ENCODE data around the gene BMPER.

The BMPER gene

GRCh38 chr7:33882040-33882837, 23.1 kb upstream of the BMPER start:
- no peaks in the 10 kb centered on the region for H3K36me3 Mint-ChIP-seq
- no peaks in the 10 kb centered on the region for H3K4me1 Mint-ChIP-seq
- no peak overlapping the region for H3K4me3 Mint-ChIP-seq
- H3K27me3 Mint-ChIP-seq, result peaks cover 3% of the 10 kb centered on the region
- DNase-seq (ENCODE audit: low spot score in 2 of 2) (no peak), ATAC-seq (ENCODE audit: low read depth) (no peak)
- H3K27ac Mint-ChIP-seq, result no peak overlapping the region
- H3K9me3 Mint-ChIP-seq, result no peaks in the 10 kb centered on the region

- Mint-ChIP-seq H3K36me3 (no peaks in the 10 kb centered on the region), H3K4me1 (no peaks in the 10 kb centered on the region), H3K4me3 (no peak overlapping the region), H3K9me3 (no peaks in the 10 kb centered on the region), H3K27ac (no peak overlapping the region), H3K27me3 (peaks cover 5% of the 10 kb centered on the region)
- DNase-seq (ENCODE audit: low spot score in 2 of 2) (no peak), ATAC-seq (ENCODE audit: low read depth) (no peak)
These were observed 22.2 kb upstream of the BMPER start for GRCh38 chr7:33882950-33883670.

- peaks cover 5% of the 10 kb centered on the region for H3K27me3 Mint-ChIP-seq
- H3K4me1 Mint-ChIP-seq, result no peaks in the 10 kb centered on the region
- no peak overlapping the region for H3K4me3 Mint-ChIP-seq
- H3K9me3 Mint-ChIP-seq, result no peaks in the 10 kb centered on the region
- H3K27ac Mint-ChIP-seq, result no peak overlapping the region
- DNase-seq (ENCODE audit: low spot score in 2 of 2) (no peak), ATAC-seq (ENCODE audit: low read depth) (no peak)
- no peaks in the 10 kb centered on the region for H3K36me3 Mint-ChIP-seq
These were observed 21.7 kb upstream of the BMPER start for GRCh38 chr7:33883671-33883965.

GRCh38 chr7:33885290-33886148, 19.8 kb upstream of the BMPER start:
- peaks cover 5% of the 10 kb centered on the region for H3K27me3 Mint-ChIP-seq
- ATAC-seq (ENCODE audit: low read depth), result no peak
- H3K27ac Mint-ChIP-seq, result no peak overlapping the region
- no peak for DNase-seq (ENCODE audit: low spot score in 2 of 2)
- no peaks in the 10 kb centered on the region for H3K9me3 Mint-ChIP-seq
- H3K4me3 Mint-ChIP-seq, result no peak overlapping the region
- no peaks in the 10 kb centered on the region for H3K36me3 Mint-ChIP-seq
- no peaks in the 10 kb centered on the region for H3K4me1 Mint-ChIP-seq

- H3K36me3 Mint-ChIP-seq, result no peaks in the 10 kb centered on the region
- no peak overlapping the region for H3K4me3 Mint-ChIP-seq
- H3K9me3 Mint-ChIP-seq, result no peaks in the 10 kb centered on the region
- no peaks in the 10 kb centered on the region for H3K4me1 Mint-ChIP-seq
- ATAC-seq (ENCODE audit: low read depth), result no peak
- peaks cover 4% of the 10 kb centered on the region for H3K27me3 Mint-ChIP-seq
- H3K27ac Mint-ChIP-seq, result no peak overlapping the region
- no peak for DNase-seq (ENCODE audit: low spot score in 2 of 2)
These were observed 19.2 kb upstream of the BMPER start for GRCh38 chr7:33886149-33886623.

GRCh38 chr7:33887266-33887975, 17.9 kb upstream of the BMPER start:
- no peak overlapping the region for H3K27ac Mint-ChIP-seq
- H3K36me3 Mint-ChIP-seq, result no peaks in the 10 kb centered on the region
- no peaks in the 10 kb centered on the region for H3K9me3 Mint-ChIP-seq
- H3K4me3 Mint-ChIP-seq, result no peak overlapping the region
- H3K4me1 Mint-ChIP-seq, result no peaks in the 10 kb centered on the region
- peaks cover 4% of the 10 kb centered on the region for H3K27me3 Mint-ChIP-seq
- ATAC-seq (ENCODE audit: low read depth) (no peak), DNase-seq (ENCODE audit: low spot score in 2 of 2) (no peak)

- ATAC-seq (ENCODE audit: low read depth) (no peak), DNase-seq (ENCODE audit: low spot score in 2 of 2) (no peak)
- no peaks in the 10 kb centered on the region for H3K9me3 Mint-ChIP-seq
These were observed 17.2 kb upstream of the BMPER start for GRCh38 chr7:33888166-33888565.

GRCh38 chr7:33892945-33893344, 12.4 kb upstream of the BMPER start:
- no peak for ATAC-seq (ENCODE audit: low read depth)
- DNase-seq (ENCODE audit: low spot score in 2 of 2), result no peak
- Mint-ChIP-seq H3K27ac (no peak overlapping the region), H3K4me1 (peaks cover 5% of the 10 kb centered on the region), H3K9me3 (no peaks in the 10 kb centered on the region), H3K4me3 (no peak overlapping the region), H3K27me3 (peaks cover 12% of the 10 kb centered on the region), H3K36me3 (no peaks in the 10 kb centered on the region)

More at GRCh38 chr7:33888166-33888565, 17.2 kb upstream of the BMPER start:
- H3K4me1 Mint-ChIP-seq, result no peaks in the 10 kb centered on the region
- no peaks in the 10 kb centered on the region for H3K36me3 Mint-ChIP-seq
- peaks cover 8% of the 10 kb centered on the region for H3K27me3 Mint-ChIP-seq
- no peak overlapping the region for H3K4me3 Mint-ChIP-seq
- H3K27ac Mint-ChIP-seq, result no peak overlapping the region

GRCh38 chr7:33893377-33893776, 12.0 kb upstream of the BMPER start:
- Mint-ChIP-seq H3K4me1 (peaks cover 5% of the 10 kb centered on the region), H3K9me3 (no peaks in the 10 kb centered on the region), H3K27me3 (peaks cover 12% of the 10 kb centered on the region), H3K27ac (no peak overlapping the region), H3K4me3 (no peak overlapping the region), H3K36me3 (no peaks in the 10 kb centered on the region)
- DNase-seq (ENCODE audit: low spot score in 2 of 2) (no peak), ATAC-seq (ENCODE audit: low read depth) (no peak)

- DNase-seq (ENCODE audit: low spot score in 2 of 2), result peak; percentile 66 to 74
- Mint-ChIP-seq H3K4me1 (peaks cover 5% of the 10 kb centered on the region), H3K36me3 (no peaks in the 10 kb centered on the region), H3K4me3 (no peak overlapping the region), H3K27me3 (peaks cover 19% of the 10 kb centered on the region), H3K9me3 (no peaks in the 10 kb centered on the region), H3K27ac (no peak overlapping the region)
- peak; percentile 78 for ATAC-seq (ENCODE audit: low read depth)
These were observed 10.1 kb upstream of the BMPER start for GRCh38 chr7:33895025-33895804.

- no peak for ATAC-seq (ENCODE audit: low read depth)
- peaks cover 18% of the 10 kb centered on the region for H3K27me3 Mint-ChIP-seq
- no peak overlapping the region for H3K4me3 Mint-ChIP-seq
- H3K36me3 Mint-ChIP-seq, result no peaks in the 10 kb centered on the region
- no peak overlapping the region for H3K27ac Mint-ChIP-seq
- no peaks in the 10 kb centered on the region for H3K9me3 Mint-ChIP-seq
- peaks cover 2% of the 10 kb centered on the region for H3K4me1 Mint-ChIP-seq
- DNase-seq (ENCODE audit: low spot score in 2 of 2), result no peak
These were observed 4.8 kb upstream of the BMPER start for GRCh38 chr7:33900501-33900900.

GRCh38 chr7:33901199-33901598, 4.1 kb upstream of the BMPER start:
- Mint-ChIP-seq H3K4me1 (peaks cover 2% of the 10 kb centered on the region), H3K27ac (no peak overlapping the region), H3K27me3 (peaks cover 20% of the 10 kb centered on the region), H3K9me3 (no peaks in the 10 kb centered on the region), H3K36me3 (no peaks in the 10 kb centered on the region), H3K4me3 (no peak overlapping the region)
- DNase-seq (ENCODE audit: low spot score in 2 of 2), result no peak
- ATAC-seq (ENCODE audit: low read depth), result no peak

- no peaks in the 10 kb centered on the region for H3K9me3 Mint-ChIP-seq
- no peak overlapping the region for H3K4me3 Mint-ChIP-seq
- peaks cover 2% of the 10 kb centered on the region for H3K4me1 Mint-ChIP-seq
- H3K36me3 Mint-ChIP-seq, result no peaks in the 10 kb centered on the region
- H3K27me3 Mint-ChIP-seq, result peaks cover 20% of the 10 kb centered on the region
- DNase-seq (ENCODE audit: low spot score in 2 of 2), result no peak
- H3K27ac Mint-ChIP-seq, result no peak overlapping the region
- no peak for ATAC-seq (ENCODE audit: low read depth)
These were observed 3.5 kb upstream of the BMPER start for GRCh38 chr7:33901847-33902246.

Data from memory B cell (primary cell).